ENCODE results near the gene COL1A1. TPM values are rescaled to one million over a fixed set of nuclear protein-coding genes. Genes with fewer than 3 reads are reported as not detected.

The COL1A1 gene
- total RNA-seq, 2 donors from 2014 or later: 33.5 to 91.9 TPM

DNA sequence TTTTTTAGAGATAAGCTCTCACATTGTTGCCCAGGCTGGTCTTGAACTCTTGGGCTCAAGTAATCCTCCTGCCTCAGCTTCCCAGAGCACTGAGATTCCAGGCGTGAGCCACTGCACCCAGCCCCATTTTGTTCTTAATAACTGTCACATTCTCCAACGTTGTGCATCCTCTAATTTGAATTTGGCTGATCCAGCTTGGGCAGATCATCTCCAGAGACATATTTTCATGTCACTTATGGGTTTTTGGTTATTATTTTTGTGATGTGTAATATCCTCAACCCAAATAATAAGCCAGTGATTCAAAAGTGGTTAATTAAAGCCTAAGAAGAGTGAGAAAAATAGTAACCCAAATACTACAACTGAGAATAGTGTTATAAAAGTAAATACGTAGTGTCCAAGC, 16.2 kb upstream of the COL1A1 start:
- intact Hi-C loops (cut with DNase I, micrococcal nuclease): no loop called here
- DNase-seq (no peak), ATAC-seq (no peak)

DNA sequence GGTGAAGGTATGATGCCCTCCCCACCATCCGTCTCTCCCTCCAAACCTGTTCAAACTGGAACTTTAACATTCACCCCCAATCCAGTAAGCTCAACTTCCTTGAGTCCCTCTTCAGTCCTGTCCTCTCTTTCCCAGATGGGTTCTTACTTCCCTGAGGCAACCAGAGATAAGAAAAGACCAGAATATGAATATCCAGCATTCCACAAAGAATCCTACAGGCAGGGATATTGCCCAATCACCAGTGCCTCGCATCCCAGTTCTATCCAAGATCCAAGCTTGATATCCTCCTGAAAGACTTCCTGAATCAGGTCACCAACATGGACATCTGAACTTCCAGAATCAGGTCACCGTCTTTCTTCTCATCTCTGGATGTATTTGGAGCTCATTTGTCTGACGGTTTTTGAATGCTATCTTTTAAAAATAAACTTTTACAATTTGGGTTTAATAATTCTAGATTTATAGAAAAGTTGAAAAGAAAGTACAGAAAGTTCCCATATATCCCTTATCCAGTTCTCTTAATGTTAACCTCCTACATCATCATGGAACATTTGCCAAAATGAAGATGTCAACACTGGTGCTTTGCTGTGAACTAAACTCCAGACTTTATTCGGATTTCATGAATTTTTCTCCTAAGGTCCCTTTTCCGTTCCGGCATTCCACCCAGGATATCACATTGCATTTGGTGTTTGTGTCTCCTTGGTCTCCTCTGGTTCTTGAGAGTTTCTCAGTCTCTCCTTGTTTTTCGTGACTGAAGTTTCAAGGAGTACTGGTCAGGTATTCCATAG, 13.7 kb upstream of the COL1A1 start:
- ATAC-seq: no peak
- intact Hi-C loops (cut with DNase I, micrococcal nuclease): no loop called here
- no peak for DNase-seq

GRCh38 chr17:50213026-50214022, 11.9 kb upstream of the COL1A1 start:
- no peak for ATAC-seq
- no peak for DNase-seq
- intact Hi-C loops (cut with DNase I, micrococcal nuclease): no loop called here

DNA sequence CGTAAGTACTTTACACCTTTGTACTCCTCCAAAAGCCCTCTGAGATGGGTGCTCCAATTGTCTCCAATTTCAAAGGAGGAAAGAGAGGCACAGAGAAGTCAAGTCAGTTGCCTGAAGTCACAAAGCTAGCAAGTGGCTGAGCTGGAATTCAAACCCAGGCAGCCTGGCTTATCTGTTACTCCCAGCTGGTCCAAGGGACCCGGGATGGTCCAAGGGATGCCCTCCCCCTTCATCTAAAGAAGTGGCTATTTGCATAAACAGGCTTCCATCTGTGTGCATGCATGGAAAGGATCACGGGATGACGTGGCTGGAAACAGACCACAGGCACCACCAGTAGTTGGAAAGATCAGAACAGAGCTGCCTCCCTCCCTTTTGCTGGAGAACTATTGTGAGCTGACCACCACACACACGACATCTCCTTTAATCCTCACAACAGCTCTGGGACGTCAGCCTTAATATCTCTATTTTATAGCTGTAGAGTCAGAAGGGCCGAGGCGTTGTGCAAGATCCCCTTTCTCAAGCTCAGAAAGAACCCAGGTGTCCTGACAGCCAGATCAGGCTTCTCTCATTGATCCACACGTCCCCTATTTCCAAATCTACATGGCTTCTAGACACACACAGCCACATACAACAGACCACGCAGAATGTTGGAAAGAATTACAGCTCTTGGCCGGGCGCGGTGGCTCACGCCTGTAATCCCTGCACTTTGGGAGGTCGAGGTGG, 10.9 kb upstream of the COL1A1 start:
- intact Hi-C loops (cut with DNase I, micrococcal nuclease): no loop called here
- peak in 1 of 2 donors; percentile 51 for DNase-seq

GRCh38 chr17:50211249-50212120, 10.1 kb upstream of the COL1A1 start:
- ATAC-seq (no peak), DNase-seq (no peak)
- intact Hi-C loops (cut with DNase I, micrococcal nuclease): no loop called here

More for the DNA sequence above, 10.9 kb upstream of the COL1A1 start:
- no peak for ATAC-seq

GRCh38 chr17:50210240-50211225, 9.1 kb upstream of the COL1A1 start:
- DNase-seq (peak; percentile 48 to 66), ATAC-seq (peak; percentile 43)
- intact Hi-C loops (cut with DNase I, micrococcal nuclease): no loop called here

DNA sequence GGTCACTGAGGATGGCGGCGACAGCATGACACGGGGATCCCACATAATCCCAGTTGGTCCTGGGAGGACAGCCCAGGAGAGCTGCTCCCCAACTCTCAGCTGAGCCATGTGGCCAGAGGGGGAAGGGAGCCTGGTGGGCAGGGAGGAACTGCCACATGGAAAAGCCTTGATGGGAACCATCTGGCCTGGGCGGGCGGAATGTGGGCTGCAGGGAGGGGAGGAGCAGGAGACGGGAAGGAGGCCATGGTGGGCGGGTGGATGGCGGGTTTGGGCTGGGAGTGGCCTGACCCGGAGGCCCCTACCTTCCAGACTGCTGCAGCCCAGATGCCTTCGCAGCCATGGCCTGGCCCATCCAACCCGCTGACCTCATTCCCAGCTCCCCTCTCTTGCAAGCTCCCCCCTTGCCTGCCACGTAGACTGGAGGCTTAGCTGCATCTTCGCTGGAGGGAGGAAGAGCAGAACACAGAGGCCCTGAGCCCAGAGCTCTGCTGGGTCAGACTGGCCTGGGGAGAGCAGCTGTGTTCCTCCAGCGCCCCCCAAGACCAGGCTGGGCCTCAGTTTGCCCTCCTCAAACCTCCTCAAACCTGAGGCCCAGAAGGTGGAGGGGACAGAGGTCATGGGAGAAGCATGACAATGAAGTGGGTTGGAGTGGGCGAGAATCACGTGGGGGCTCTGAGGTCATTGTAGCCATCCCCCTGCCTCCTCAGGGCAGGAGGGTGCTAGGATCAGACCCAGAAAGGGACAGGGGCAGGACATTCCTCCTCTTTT, 8.2 kb upstream of the COL1A1 start:
- ATAC-seq (peak; percentile 66), DNase-seq (peak; percentile 75 to 89)
- intact Hi-C loops (cut with DNase I, micrococcal nuclease): no loop called here

- ATAC-seq (no peak), DNase-seq (no peak)
- intact Hi-C loops (cut with DNase I, micrococcal nuclease): no loop called here
Measured at GRCh38 chr17:50209133-50209471, 7.7 kb upstream of the COL1A1 start.

DNA sequence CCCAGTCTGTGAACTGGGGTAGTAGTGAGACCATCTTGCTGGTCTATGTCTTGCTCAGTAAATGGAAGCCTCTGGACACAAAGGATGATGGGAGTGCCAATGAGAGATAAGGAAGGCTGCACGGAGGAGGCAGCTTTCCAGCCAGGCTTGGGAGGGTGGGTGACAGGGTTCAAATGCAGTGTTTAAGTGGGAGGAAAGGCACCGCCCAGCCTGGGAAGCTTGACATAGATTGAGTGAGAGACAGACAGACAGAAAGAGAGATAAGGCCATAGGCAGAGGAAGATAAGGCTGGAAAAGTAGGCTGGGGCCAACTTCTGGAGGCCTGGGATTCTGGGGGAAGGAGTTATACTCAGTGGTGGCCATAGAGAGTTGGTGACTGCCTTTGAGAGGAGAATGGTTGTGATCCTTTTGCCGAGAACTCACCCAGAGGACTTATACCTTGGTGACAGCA, 7.2 kb upstream of the COL1A1 start:
- intact Hi-C loops (cut with DNase I, micrococcal nuclease): no loop called here
- DNase-seq (no peak), ATAC-seq (no peak)

DNA sequence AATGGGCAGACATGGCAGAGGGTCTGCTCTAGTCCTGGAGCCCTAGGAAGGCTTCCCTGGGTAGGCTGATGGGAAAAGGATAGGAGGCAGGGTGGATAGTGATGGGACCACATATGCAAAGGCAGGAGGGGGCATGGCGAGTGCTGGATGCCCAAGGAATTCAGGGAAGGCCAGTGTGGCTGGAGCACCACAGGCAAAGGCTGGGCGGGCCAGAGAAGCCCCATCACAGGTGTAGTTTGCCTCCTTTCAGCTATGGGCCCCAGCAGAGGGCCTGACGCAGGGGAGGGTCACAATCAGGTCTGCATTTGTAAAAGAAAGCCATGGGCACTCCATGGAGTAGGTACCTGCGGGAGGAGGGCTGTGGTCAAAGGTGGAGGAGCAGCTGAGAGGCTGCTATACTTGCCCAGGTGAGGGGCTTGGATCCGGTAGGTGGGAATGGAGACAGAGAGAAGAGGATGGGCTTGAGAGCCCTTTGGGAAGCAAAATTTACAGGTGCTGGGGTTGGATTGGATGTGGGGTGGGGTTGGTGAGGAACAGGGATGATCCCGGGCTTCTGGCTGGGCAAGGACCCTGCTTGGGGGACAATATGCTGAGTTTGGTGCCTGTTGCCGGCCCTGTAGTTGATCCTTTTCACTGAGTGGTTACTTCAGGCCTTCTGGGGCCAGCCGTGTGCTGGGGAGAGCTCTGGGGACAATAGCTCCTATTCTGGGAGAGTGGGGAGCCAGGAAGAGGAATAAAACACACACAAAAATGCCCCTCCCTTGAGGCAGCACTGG, 6.5 kb upstream of the COL1A1 start:
- no peak for ATAC-seq
- intact Hi-C loops (cut with DNase I, micrococcal nuclease): no loop called here
- DNase-seq: peak in 1 of 2 donors; percentile 2

- intact Hi-C loops (cut with DNase I, micrococcal nuclease): no loop called here
- DNase-seq (no peak), ATAC-seq (no peak)
Measured at GRCh38 chr17:50207315-50207714, 5.9 kb upstream of the COL1A1 start.

DNA sequence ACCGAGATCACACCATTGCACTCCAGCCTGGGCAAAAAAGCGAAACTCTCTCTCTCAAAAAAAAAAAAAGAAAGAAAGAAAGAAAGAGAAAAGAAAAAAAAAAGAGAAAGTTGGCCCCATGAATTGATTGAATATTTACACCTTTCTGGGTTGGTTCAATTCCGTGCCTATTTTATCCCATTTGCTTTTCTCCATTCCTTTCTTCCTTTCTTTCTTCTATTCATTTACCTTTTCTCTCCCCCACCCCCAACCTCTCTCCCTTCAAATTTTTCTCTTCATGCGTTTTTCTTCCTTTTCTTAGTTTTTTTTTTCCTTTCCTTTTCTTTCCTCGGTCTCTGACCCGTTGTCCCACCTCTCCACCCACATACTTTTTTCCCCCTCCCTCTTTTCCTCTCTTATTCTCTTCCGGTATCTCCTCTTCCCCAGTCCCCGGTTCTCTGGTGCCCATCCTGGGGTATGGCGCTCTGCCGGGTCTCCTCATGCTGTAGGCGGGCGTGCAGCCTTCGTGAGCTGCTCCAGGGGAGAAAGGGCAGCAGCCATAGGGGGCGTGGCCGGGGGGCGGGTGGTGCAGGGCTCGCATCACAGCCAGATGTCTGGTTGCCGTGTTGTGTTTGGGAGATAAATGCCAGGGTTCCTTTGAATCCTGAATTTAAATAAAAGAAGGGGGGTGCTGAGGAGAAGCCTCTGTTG, 5.3 kb upstream of the COL1A1 start:
- intact Hi-C loops (cut with DNase I, micrococcal nuclease): no loop called here
- DNase-seq (peak in 1 of 2 donors; percentile 52), ATAC-seq (no peak)

DNA sequence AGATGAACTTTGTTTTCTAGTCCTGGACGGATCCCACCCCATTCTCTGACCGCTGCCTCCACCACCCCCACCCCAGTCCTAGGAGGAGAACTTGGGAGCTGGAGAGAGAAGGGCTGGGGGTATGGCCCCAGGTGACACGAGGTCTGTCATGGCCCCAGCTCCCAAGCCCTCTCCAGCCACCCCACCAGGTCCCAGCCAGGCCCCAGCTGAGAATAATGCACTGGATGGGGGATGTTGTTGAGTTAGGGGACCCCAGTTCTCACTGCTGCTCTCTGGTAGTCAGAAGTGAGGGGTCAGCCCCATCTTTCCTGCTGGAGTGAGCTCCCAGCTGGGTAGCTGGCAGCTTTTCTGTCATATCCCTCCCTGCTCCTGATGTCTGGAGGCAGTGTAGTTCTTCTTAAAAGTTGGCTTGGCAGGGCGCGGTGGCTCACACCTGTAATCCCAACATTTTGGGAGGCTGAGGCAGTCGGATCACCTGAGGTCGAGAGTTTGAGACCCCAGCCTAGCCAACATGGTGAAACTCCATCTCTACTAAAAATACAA, 4.6 kb upstream of the COL1A1 start:
- ATAC-seq (no peak), DNase-seq (no peak)

GRCh38 chr17:50205111-50205962, 3.9 kb upstream of the COL1A1 start:
- ATAC-seq (no peak), DNase-seq (no peak)
- intact Hi-C loops (cut with DNase I, micrococcal nuclease): no loop called here

More for the DNA sequence above, 4.6 kb upstream of the COL1A1 start:
- intact Hi-C loops (cut with DNase I, micrococcal nuclease): no loop called here

Data from left colon (tissue), 2 donors.